Measurements from ENCODE around the gene CXCR3.
A peak's percentile ranks its signal among the peaks of the same experiment; 100 is the strongest.
"Not testable (repeated sequence)": the region's sequence is repeated elsewhere in the genome, so short reads cannot be mapped to it uniquely, and the experiment has no call there.

Gene CXCR3

DNA sequence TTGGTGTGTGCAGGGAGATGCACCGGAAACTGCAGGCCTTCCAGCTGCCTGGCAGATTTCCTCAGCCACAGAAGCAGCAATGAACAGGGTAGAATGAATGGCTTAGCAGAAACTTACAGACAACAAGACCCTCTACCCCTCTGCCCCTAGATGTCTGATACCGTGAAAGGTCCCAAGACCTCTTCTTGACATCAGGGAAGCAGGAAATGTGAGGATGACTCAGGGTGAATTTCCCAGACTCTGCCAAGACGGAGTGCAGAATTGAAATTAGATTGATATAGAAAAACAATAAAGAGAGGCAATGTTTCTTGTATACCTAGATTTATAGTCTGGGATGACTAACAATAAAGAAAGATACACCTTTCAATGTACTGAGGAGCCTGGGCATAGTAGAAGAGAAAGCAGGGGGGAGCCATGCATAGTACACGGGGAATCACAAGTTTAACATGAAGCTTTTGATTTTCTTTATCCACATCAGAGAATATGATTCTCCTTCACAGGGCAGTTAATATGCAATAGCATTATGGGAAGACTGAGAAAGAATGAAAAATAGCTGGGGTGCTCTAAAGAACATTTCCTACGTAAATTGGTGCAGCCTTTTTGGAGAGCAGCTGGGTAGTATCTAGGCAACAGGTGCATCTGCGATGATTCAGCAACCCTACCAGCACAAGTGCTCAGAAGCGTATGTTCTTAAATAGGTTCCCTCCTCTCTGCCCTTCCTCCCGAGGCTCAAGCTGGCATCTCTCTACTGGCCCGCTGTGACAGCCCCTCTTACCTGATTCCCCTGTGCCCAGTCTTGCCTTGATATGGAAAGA is 18.3 kb upstream of the CXCR3 start:
- DNase-seq = no peak

DNA sequence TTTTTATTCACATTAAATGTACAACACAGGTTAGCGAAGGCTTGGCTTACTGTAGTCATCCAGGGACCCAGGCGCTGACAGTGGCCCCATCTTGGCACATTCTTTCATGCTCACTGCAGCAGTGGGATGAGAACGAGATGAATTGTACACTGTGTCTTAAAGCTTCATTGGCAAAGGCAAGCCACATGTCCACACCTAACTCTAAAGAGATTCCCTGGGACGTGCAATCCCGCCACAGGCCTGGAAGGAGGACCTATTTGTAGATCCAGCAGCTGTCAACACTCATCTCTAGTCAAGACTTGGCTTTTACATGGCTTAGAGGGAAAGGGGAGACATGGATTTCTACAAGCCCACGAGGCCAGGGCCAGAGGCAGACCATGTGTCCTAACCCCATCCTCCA is 16.1 kb upstream of the CXCR3 start:
- DNase-seq = no peak

DNA sequence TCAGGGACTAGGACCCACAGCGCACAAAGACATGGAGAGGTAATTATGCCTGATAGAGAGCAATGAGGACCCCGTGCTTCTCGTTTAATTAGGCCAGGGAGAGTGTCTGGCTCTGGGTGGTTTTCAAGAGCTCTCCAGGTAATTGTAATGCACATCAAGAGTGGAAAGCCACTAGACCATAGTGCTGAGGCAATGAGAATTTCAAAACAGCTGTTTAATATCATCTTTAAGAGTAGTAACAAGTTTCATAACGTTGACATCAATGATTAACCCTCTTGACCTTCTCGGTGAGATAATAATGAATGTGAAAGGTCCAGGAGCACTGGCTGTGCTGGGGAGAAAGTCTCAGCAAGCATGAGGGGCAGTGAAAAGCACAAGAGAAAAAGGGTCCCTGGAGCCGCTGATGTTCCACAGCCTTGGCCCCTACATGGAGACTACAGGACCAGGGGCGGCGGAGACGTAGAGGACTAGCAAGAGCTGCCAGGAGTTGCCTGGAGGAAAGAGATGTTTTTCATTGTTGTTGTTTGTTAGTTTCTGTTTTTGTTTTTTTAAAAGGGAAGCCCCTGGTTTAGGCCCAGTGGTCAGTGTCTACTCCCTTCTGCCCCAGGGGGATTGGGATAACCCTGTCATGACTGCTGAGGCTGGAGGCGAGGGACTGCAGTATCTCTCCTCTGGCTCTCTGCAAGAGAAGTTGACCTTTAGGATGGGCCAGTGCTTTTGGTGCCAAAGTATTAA is 14.8 kb upstream of the CXCR3 start:
- no peak for DNase-seq

DNA sequence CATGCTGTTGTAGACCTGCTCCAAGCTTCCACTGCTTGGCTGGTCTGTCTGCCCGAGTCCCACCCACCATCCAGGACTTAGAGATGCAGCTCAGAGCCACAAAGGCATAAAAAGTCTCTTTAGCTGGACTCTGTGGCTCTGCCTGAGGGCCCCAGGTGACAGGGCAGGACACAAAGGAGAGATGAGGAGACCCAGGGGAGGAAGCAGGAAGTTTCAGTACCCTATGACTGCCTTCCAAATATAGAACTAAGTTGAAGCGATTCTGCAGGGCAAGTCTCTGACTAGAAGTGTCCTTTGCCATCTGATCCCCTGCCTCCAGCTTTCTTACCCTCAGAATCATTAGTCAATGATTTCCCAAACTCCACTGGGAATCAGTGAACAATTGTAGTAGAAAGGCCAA is 11.2 kb upstream of the CXCR3 start:
- DNase-seq = no peak

DNA sequence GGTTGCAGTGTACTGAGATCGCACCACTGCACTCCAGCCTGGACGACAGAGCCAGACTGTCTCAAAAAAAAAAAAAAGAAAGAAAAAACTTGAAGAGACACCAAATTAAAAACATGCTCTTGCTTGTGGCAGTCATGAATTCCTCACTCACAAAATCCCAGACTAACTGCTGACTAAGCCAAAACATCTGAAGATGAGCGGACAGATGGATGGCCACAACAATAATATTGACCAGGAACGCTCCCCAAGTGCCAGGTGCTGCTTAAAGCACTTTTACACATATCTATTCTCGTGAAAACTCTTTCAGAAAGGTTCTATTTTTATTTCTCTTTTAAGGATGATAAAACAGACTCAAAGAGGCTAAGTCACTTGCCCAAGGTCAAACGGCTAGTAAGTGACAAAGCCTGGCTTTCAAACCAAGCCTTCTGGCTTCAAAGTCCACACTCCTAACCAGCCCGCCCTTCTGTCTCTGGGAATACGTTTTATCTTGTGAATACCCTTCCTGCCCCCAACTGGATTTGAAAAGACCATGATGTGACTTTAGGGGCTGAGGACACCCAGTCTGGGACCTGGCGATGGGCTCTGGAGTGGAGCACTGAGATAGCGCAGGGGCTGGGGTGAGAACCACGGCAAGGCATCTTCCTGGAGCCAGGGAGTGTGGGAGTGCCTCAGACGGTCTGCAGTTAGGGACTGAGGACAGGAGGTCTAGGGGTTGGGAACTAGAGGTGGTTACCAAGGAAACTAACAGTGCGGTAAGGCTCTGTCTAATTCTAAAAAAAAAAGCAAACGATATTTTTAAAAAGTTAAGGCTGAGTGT is 9.5 kb upstream of the CXCR3 start:
- no peak for DNase-seq

DNA sequence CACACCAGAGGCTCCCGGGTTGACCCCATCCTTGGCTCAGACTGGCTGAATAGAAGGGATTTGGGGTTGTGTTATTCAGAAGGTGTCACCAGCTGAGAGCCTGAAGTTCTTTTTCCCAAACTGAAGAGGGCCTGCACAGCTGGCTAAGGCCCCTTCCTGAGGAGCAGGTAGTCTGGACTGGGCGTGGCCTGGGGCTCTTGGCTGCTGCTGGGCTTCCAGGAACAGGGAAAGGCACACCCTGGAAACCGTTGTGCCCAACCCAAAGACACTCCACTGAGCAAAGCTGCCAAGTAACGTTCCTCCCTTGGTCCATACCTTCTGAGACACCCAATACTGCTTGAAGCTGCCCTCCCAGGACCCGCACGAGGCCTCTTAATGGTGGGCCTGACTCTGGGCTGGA is 8.3 kb upstream of the CXCR3 start:
- no peak for DNase-seq

DNA sequence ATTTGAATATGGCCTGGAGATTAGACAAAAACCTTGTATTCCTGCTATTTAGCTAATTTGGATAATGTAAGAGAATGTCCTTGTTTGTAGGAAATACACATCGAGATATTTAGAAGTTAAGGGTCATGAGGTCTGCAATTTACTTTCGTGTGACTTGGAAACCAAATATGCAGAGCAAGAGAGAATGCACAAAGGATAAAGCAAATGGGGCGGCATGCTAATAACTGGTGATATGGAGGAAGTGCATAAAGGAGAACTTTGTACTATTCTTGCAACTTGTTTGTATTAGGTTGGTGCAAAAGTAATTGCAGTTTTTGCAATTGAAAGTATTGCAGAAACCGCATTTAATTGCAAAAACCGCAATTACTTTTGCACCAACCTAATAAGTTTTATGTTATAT is 7.2 kb upstream of the CXCR3 start:
- DNase-seq = no peak

DNA sequence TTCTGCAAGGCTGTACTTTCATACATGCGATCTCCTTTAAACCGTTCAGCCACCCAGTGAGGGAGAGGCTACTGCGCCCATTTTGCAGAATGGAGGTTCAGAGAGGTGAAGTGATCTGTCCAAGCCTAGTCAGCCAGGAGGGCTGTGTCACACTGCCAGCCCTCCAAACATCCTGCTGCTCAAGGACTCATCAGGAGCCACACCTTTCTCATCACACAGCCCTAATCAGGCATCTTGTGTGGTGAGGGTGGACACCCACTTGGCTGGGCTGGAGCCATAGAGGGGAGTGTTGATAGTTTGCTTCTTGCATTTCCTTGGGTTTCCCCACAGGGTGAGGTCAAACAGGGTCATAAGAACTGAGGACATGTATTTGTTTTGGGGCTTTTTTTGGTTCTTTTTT is 5.4 kb upstream of the CXCR3 start:
- DNase-seq = no peak

DNA sequence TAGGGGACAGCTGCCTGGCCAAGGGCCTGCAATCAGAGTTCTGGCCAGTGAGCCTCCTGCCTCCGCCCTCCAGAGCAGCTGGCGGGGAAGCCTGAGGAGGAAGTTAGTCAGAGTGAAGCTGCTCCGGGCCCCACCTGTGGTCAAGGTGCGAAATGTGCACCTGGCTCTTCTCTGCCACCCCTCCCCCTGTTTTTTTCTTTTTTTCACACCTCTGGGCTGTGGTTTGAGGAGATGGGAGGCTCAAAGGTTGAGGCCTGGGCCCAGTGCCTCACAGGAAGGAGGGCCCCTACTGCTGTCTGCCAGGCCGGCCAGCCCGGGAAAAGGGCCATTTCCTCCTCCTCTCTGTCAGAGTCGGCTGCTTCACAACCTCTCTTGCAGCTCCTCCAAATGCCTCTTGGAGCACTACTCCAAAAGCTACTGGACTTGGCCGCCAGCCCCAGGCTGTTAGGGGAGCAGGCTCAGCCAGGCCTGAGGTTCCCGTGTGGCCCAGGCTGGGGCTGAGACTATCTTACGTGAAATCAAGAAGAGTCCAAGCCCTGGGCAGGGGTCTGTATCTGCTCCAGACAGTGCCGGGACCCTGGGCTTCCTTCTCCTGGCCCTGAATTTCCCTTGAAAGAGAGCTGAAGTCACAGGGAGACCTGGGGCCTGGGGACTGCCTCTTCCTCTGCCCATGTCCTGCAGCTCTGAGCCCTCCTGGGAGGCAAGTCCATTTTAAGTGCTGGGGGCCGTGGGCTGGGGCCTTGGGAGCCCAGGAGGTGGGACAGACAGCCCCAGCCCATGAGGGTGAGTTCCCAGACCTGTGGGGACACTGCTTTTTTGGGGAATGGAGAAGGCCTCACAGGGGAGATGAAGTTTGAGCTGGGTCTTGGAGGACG is 4.5 kb upstream of the CXCR3 start:
- peak; percentile 87 for DNase-seq

DNA sequence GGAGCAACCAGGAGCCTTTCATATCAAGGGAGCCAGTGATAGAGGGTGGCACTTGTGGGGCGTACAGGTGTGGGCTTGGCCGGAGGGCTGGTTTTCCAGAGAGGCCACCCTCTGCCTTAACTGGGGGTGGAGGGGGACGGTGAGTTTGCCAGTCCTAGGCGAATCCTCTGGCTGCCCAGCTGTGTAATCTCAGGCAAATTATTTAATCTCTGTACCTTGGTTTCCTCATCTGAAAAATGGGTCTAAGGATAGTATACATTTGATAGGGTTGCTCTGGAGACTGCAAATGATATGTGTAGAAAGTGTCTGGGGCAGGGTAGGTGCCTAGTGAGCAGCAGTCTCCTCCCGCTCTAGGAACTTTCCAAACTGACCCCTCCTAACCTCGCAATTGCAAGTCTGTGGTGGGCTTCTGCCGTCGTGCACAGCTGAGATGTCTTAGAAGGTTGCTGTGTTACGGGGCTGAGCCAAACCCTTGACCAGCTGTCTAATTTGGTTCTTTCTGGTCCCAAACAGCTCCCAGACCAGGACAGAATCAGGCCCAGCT is 3.8 kb upstream of the CXCR3 start:
- no peak for DNase-seq

DNA sequence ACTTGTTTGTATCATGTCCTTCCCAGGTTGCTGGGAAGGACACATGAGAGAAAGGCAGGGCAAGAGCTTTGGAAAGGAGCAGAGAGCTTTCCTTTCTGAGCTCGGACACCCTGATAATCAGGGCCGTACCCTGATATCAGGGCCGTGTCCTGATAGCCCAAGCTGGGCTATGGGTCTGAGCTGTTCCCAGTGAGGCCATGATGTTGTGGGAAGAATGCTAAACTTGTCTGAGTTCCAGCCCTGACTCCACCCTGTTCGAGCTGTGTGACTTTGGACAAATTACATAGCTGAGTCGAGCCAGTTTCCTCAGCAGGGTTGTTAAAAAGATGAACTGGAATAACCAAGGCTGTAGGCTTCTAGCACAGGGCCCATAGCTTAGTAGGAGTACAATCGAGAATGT is 3.3 kb upstream of the CXCR3 start:
- DNase-seq = no peak

DNA sequence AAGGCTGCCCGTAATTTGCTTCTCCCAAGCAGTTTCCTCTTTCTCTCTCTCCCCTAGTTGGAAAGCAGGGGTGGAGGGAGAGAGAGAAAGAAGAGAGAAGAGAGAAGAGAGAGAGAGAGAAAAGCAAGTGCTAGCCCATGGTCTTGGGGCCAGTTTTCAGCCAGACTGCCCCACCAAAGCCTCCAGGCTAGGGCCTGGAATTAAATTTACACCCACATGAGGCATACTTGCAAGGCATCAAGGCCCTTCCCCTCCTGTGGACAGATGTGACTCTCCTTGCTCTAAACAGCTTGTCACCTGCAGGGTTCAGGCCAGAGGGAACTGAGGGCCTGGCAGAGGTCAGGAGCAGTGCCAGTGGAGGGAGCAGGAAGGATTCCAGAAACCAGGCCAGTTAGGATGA is 1.7 kb upstream of the CXCR3 start:
- DNase-seq = no peak

DNA sequence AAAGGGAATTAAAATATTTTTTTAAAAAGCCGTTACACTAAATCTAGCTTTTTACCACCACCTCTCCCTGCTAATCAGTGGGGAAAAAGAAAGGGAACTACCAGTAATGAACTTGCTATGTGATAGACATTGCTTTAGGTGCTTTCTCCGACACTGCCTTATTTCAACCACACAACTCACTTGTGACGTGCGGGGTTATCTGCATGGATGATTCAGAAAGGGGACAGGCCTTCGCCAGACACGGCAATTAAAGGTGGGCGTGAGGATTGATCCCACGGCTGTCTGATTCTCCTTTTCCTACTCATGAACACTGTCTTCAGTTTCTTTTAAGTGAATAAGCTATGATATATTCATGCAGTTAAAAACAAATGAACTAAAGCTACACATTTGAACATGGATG is 882 bp upstream of the CXCR3 start:
- DNase-seq = no peak

DNA sequence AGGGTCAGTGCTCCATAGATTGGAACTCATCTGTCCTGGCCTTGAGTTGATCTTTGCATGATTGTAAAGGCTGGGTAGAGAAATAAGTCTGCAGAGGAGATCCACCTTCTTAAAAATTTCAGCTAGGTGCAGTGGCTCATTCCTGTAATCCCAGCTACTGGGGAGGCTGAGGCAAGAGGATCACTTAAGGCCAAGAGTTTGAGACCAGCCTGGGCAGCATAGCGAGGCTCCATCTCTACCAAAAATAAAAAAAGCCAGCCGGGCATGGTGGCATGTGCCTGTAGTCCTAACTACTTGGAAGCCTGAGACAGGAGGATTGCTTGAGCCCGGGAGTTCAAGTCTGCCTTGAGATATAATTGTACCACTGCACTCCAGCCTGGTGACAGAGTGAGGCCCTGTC is 476 bp upstream of the CXCR3 start:
- no peak for DNase-seq

DNA sequence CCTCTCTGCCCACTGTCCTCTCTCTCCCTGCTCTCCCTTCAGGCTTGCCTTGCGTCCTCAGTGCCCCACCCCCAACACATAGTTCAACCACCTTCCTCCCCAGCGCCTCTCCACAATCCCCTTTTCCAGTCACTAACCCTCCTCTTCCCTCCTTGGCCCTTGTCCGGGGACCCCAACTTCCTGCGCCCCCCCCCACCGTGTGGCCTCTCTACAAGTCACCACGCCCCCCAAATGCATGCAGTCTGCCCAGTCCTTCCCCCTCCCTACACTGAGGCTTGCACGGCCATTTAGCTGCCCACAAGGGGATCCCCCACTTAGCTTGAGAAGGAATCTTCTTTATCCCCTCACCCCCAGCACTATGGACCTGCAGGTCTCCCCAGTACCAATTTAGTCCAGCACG is 569 bp downstream of the CXCR3 start:
- no peak for DNase-seq

DNA sequence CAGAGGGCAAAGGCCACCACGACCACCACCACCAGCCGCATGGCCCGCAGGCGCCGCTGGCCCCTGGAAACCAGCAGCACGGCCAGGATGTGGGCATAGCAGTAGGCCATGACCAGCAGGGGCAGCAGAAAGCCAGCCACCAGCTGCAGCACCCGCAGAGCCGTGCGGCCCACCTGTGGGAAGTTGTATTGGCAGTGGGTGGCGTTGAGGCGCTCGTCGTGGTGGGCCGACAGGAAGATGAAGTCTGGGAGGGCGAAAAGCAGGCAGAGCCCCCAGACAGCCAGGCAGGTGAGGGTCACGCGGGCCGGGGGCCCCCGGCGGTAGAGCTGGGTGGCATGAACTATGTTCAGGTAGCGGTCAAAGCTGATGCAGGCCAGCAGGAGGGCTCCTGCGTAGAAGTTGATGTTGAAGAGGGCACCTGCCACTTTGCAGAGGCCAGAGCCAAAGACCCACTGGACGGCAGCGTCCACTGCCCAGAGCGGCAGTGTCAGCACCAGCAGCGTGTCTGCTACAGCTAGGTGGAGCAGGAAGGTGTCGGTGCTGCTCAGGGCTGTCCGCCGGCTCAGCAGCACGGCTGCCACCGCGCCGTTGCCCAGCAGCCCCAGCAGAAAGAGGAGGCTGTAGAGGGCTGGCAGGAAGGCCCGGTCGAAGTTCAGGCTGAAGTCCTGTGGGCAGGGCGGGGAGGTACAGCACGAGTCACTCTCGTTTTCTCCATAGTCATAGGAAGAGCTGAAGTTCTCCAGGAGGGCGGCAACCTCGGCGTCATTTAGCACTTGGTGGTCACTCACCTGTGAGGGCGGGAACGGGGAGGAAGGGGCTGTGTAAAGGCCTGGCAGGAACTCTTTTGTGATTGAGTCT is 1.4 kb downstream of the CXCR3 start:
- no peak for DNase-seq

DNA sequence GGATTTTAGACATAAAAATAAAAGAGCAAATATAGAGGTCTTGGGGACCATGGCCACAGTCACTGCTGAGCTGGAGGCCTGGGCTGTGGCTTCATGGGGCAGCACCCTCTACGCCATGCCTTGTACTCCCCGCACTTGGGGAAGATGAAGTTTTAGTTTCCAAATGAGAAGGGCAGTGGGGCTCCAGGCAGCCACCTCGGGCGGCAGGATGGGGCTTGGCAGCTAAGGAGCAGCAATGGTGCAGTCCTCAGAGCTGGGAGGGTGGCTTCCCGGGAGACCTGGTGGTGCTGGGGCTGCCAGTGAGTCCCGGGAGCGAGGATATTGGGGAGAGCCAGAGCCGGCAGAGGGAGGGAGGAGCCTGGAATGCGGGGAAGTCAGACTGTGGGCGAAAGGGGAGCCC is 2.4 kb downstream of the CXCR3 start:
- no peak for DNase-seq

DNA sequence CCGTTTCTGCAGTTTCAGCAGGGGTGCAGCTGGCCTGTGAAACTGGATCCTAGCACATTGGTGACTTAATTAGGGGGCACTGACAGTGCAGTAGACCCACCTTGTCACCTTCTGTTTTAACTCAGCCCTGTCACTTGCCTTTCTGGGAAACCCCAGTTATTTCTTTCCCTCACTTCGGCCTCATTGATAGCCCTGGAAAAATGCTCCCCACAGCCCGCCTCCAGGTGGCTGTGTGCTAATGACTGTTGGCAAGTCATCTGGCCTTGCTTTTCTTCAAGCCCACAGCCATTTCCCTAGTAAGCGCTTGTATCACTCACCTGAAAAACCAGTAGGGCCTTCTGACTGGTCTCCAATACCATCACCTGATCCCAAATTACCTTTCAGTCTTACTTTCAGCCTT is 3.3 kb downstream of the CXCR3 start:
- DNase-seq = no peak

DNA sequence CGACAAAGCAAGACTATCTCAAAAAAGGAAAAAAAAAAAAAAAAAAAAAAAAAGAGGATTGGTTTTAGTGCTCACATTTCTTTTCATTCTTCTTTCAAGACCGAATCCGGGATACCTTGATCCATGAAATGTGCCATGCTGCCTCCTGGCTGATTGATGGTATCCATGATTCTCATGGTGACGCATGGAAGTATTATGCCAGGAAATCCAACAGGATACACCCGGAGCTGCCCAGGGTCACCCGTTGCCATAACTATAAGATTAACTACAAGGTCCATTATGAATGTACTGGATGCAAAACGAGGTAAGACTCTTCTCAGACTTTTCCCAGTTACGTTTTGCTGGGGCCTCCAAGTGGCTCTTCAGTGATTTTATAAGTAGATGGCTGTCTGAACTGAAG is 6.1 kb downstream of the CXCR3 start:
- DNase-seq = no peak

DNA sequence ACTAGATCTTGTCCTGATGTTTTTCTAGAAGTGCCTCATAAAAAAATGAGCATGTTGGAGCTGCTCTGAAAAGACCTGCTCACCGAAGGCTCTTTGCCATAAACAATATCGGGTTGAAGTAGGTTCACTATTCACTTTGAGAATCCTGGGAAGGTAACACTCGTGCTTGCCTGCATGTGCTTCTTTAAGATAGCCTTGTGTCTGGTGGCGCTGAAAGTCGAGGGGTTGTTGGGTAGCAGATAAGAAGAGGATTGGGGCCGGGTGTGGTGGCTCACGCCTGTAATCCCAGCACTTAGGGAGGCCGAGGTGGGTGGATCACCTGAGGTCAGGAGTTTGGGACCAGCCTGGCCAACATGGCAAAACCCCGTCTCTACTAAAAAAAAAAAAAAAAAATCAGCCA is 6.6 kb downstream of the CXCR3 start:
- not testable (repeated sequence) for DNase-seq

DNA sequence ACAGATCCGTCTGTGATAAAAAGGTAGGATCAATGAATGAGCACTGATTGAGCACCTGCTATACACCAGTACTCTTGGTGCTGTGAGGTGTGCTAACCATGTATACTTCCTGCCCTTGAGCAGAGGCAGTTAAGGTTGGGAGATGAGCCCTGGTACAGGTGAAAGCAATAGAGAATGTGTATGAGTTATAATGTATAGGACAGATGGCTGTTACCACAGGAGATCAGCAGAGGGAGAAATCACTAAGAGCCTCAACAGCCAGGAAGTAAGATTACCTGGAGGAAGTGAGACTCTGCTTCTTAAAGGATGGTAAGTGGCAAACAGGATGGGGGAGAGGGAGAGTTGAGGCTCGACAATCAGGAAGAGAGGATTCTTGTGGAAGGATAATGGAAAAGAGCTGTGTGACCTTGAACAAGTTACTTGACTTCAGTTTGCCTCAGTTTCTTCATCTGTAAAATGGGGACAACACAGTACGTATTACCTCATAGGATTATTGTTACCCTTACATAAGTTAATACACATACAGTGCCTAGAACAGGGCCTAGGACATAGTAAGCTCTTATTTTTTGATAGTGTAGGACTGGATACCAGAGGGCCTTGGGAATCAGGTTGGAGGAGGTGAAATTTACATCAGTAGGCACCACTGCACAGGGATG is 9.1 kb downstream of the CXCR3 start:
- no peak for DNase-seq

Measured in islet precursor cell (in vitro differentiated cells).